HG02623 (cell line): Measurements from ENCODE around the gene CNOT8.

Experiments
- ATAC-seq: cut with Tn5 transposase; IDR thresholded peaks from one replicate; pipeline ENCODE4 v1.9.1; 2021; ENCODE audit warnings: moderate library complexity; ENCODE audit not compliant: unreplicated experiment

CNOT8 gene

GRCh38 chr5:154863291-154864080 lies 5.1 kb downstream of the CNOT8 start:
- ATAC-seq = no peak

- ATAC-seq = no peak
These were observed 7.2 kb downstream of the CNOT8 start for GRCh38 chr5:154865466-154866184.

- no peak for ATAC-seq
These were observed 8.4 kb downstream of the CNOT8 start for GRCh38 chr5:154866841-154867240.

- ATAC-seq = no peak
These were observed 10.3 kb downstream of the CNOT8 start for GRCh38 chr5:154868702-154869101.

GRCh38 chr5:154871734-154872133 lies 13.3 kb downstream of the CNOT8 start:
- ATAC-seq = no peak

- ATAC-seq = no peak
These were observed 15.4 kb downstream of the CNOT8 start for GRCh38 chr5:154873791-154874331.

GRCh38 chr5:154878642-154879335 lies 20.4 kb downstream of the CNOT8 start:
- ATAC-seq = no peak

GRCh38 chr5:154881986-154882385 lies 23.6 kb downstream of the CNOT8 start:
- no peak for ATAC-seq

- ATAC-seq = no peak
These were observed 26.0 kb downstream of the CNOT8 start for GRCh38 chr5:154884424-154884823.

- no peak for ATAC-seq
These were observed 27.0 kb downstream of the CNOT8 start for GRCh38 chr5:154885439-154885838.

GRCh38 chr5:154892369-154892771 lies 33.9 kb downstream of the CNOT8 start:
- ATAC-seq = no peak

- no peak for ATAC-seq
These were observed 35.0 kb downstream of the CNOT8 start for GRCh38 chr5:154893381-154893780.

GRCh38 chr5:154895606-154896561 lies 37.5 kb downstream of the CNOT8 start:
- ATAC-seq = no peak

- no peak for ATAC-seq
These were observed 38.2 kb downstream of the CNOT8 start for GRCh38 chr5:154896562-154897165.

GRCh38 chr5:154898210-154898609 lies 39.8 kb downstream of the CNOT8 start:
- ATAC-seq = no peak

- ATAC-seq = no peak
These were observed 40.9 kb downstream of the CNOT8 start for GRCh38 chr5:154899151-154899816.

GRCh38 chr5:154900066-154900465 lies 41.6 kb downstream of the CNOT8 start:
- no peak for ATAC-seq

GRCh38 chr5:154901276-154901675 lies 42.8 kb downstream of the CNOT8 start:
- ATAC-seq = no peak

GRCh38 chr5:154901913-154902312 lies 43.5 kb downstream of the CNOT8 start:
- ATAC-seq = no peak
